GM18868 (cell line): ENCODE data around the gene TEX12.

Experiments
- ATAC-seq: cut with Tn5 transposase; IDR thresholded peaks from one replicate; pipeline ENCODE4 v1.9.1; 2021; ENCODE audit warnings: mild to moderate bottlenecking, moderate library complexity; ENCODE audit not compliant: unreplicated experiment

TEX12 gene

GRCh38 chr11:112210890-112211289 lies 43.7 kb downstream of the TEX12 start:
- no peak for ATAC-seq

DNA sequence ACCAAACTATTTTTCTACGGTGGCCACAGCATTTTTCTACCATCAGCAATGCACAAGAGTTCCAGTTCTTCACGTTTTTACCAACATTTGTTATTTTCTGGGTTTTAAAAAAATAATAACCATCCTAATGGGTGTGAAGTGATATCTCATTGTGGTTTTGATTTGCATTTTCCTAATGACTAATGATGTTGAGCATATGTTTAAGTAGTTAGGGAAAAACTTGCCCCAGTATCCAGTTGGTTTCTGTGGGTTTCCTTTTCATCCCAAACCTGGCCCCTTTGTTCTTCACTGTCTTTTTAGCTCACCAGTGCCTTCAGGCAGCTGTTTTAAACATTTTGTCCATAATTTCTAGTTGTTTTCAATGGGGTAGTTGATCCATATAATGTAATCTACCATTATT lies 44.4 kb downstream of the TEX12 start:
- no peak for ATAC-seq

DNA sequence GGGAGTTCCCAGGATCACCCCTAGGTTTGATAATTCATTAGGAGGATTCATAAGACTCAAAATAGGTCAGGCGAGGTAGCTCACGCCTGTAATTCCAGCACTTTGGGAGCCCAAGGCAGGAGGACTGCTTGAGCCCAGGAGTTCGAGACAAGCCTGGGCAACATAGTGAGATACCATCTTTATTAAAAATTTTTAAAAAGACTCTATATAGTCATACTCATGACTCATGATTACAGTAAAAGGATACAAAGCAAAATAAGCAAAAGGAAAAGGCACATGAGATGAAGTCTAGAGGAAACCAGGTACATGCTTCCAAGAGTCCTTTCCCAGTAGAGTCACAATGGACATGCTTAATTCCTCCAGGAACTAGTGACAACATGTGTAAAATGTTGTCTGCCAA lies 45.1 kb downstream of the TEX12 start:
- ATAC-seq, result no peak

- ATAC-seq, result no peak
Observed at GRCh38 chr11:112212710-112213109, 45.5 kb downstream of the TEX12 start.

DNA sequence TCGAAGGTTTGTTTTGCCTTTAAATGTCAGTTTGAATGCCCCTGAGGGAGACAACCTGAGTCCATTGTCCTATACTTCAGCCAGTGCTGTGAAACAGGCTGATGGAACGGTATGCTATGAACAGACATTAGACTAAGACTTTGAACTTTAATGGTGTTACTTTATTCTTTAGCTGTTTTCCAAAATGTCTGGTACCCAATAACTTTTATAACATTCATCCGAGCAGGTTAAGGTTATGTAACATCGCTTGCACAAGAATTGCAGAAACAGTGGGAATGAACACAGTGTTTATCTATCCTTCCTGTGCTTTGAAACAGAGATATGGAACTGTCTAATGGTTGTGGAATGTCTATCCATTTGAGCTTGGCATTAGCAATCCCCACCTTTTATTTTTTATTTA lies 46.6 kb downstream of the TEX12 start:
- ATAC-seq, result no peak

- ATAC-seq, result no peak
Observed at GRCh38 chr11:112215621-112216020, 48.4 kb downstream of the TEX12 start.

GRCh38 chr11:112216561-112217105 lies 49.5 kb downstream of the TEX12 start:
- no peak for ATAC-seq

DNA sequence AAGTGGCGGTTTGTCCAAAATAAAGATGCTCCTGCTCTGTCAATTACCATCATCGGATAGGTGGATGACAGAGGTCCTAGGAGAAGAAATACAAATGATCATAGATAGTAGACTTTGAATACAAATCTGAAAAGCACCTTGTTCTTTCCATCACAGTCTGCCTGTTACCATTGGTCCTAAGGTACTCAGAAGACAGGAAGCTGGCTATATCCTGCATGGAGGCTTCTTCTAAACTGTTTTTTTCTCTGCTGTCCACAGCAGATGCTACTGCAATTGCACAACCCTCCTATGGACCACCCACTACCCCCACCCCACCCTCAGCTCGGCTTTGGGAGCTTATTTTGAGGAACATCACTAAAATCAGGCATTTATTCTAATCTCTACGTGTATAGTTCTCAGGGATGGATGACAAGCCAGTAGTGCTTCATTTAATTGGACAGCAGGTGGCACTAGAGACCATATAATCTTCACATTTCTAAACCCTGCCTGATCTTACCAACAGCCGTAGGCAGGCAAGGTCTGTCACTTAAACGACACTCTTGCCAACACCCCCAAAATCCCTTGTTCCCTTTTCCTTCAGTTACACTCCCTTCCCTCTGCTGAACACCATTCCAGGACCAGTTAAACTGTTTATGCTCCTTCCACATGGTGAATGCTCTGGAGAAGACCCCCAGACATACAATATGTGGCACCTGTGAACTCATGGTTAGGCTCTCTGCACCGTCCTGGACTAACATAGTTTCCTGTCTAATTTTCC lies 52.5 kb downstream of the TEX12 start:
- peak; percentile 94 for ATAC-seq

- ATAC-seq, result no peak
Observed at GRCh38 chr11:112221274-112221835, 54.2 kb downstream of the TEX12 start.
